GM19455 (cell line): ENCODE results near the gene MRPS6.

Source experiments
- ATAC-seq: cut with Tn5 transposase; IDR thresholded peaks from one replicate; pipeline ENCODE4 v1.9.1; 2021; ENCODE audit not compliant: unreplicated experiment

Gene MRPS6

DNA sequence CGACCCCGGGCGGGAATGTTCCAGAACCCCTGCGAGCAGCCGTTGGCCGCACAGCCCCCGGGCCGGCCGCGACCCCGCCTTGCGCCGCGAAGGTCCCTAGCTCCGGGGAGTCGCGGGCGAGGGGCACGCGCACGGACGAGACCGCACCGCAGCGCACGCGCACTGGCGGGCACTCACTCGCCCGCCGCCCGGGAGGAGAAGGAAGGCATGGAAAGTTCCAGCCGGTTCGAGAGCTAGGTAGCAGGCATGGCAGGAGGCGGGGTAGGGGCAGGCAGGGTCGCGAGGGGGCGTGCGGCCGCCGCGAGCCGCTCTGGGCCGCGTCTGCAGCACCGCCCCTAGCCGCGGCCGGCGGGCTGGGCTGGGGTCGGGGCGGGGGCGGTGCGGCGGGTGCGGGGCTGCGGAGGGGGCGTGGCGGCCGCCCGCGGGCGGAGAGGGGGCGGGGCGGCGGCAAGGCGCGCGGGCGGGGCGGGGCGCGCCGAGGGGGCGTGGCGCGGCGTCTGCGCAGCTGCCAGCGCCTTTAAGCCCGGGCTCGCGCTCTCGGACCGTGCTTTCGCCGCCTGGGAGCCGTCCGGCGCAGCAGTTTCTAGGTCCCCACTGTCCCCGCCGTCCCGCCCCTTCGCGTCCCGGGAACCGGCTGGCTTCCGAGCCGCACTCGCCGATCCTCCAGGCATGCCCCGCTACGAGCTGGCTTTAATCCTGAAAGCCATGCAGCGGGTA, at the start of gene MRPS6, which contains the start of gene SLC5A3:
MRPS6 (plus strand) TSS at position 547 of the 717 bp plus-strand sequence; CDS start at position 670, 123 bp downstream.
SLC5A3 (plus strand) TSS at position 547 of the 717 bp plus-strand sequence. CDS start 21,621 bp downstream, outside the sequence.
- peak; percentile 86 for ATAC-seq

GRCh38 chr21:34023691-34024373, 49.5 kb upstream of the MRPS6 start:
- ATAC-seq = no peak

DNA sequence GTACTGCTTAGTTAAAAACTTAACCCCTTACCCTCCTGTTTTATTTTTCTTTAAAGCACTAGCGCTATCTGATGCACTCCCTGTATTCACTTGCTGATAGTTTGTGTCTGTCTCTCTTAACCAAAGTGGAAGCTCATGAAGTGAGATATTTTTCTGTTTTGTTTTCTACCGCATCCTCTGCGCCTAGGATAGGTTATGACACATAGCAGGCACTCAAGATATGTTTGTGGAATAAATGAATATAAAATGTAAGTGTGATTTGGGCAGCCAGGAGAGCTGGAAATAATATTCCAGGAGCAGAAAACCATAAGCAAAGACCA, 49.0 kb upstream of the MRPS6 start:
- ATAC-seq = no peak

- no peak for ATAC-seq
These were observed 45.5 kb upstream of the MRPS6 start for GRCh38 chr21:34027721-34028461.

GRCh38 chr21:34029743-34030528, 43.4 kb upstream of the MRPS6 start:
- peak; percentile 95 for ATAC-seq

DNA sequence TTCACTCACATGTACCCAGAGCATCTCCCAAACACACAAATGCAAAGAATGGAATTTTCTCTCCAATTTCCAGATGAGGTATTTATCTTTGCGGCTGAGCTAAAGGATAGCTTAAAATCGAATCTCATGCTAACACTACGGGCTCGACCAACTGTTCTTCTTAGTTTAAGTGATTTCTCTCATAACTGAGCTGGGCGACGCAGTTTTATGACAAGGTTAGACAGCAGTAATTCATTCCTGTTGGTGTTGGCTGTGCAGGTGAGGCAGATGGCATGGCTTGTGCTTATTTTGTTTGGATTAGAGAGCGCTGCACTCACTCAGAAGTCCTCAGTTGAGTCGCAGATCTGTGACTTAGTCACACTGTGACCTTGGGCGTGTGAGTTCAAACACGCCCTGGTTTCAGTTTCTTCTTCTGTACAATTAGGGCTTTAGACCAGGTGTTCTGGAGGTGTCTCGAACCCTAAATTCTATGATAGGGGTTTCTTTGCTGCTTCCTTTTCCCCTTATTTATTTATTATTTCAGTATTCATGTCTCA, 41.5 kb upstream of the MRPS6 start:
- no peak for ATAC-seq

DNA sequence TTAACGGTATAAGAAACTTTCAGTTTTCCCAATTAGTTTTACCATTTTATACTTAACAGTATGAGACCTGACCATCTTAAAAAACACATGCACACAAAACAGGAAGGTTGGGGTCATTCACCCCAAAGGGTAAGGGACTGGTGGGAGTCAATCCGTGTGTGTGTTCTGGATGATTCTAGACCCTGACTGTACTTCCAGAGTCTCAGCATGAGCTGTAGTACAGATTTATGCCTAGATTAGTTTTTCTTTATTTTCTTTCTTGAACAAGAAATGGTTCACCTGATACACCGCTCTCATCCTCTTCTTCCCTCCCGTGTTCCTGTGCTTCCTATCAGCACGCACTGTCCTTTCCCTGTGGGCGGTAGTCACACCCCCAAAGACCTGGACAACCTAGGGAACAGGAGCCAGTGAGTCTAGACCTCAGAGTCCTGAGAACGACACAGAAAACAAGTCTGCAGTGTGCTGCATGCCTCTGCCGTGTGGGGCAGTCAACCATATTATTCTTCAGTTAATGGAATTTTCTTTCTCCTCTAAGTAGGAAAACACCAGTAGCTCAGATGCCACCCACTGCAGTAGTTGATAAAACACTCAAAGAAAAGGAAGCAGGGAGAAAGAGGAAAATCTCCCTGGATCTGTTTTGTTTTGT, 38.9 kb upstream of the MRPS6 start:
- no peak for ATAC-seq

GRCh38 chr21:34035619-34036354, 37.6 kb upstream of the MRPS6 start:
- no peak for ATAC-seq

GRCh38 chr21:34037009-34037795, 36.2 kb upstream of the MRPS6 start:
- no peak for ATAC-seq

GRCh38 chr21:34039678-34040382, 33.5 kb upstream of the MRPS6 start:
- ATAC-seq = no peak

DNA sequence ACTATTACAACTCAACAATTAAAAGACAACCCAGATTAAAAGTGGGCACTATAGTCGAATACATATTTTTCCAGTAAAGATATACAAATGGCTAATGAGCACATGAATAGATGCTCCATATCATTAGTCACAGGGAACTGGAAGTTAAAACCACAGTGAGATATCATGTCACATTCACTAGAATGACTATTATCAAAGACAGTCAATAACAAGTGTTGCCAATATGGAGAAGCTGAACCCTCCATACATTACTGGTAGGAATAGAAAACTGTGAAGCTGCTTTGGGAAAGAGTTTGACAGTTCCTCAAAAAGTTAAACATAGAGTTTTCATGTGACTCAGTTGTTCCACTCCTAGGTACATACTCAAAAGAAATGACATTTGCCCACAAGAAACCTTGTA, 30.6 kb upstream of the MRPS6 start:
- ATAC-seq = no peak

DNA sequence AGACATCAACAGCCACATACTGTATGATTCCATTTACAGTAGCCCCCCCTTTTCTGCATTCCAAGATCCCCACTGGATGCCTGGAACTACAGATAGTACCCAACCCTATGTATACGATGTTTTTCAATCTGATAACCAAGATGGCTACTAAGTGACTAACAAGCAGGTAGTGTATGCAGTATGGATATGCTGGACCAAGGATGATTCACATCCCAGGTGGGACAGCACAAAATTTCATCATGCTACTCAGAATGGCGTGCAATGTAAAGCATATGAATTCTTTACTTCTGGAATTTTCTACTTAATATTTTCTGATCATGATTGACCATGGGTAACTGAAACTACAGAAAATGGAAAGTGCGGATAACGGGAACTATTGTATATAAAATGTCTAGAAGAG, 30.0 kb upstream of the MRPS6 start:
- ATAC-seq = no peak

DNA sequence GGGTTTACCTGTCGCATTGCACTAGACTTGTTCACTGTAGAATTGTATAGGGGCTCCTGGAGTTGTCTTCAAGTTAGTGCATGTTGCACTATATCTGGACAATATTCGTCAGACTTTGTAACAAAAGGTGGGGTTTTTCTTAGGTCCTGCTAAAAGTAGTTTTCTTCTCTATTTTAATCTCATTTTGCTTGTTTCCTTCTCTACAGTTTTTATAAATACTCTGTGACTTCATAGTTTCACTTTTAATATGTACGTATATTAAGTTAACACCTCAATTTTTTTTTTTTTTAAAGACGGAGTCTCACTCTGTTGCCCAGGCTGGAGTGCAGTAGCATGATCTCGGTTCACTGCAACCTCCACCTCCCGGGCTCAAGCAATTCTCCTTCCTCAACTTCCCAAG, 26.5 kb upstream of the MRPS6 start:
- ATAC-seq = no peak

GRCh38 chr21:34047835-34048234, 25.5 kb upstream of the MRPS6 start:
- no peak for ATAC-seq

- ATAC-seq = no peak
These were observed 21.2 kb upstream of the MRPS6 start for GRCh38 chr21:34052171-34052570.

GRCh38 chr21:34054259-34054658, 19.1 kb upstream of the MRPS6 start:
- no peak for ATAC-seq

DNA sequence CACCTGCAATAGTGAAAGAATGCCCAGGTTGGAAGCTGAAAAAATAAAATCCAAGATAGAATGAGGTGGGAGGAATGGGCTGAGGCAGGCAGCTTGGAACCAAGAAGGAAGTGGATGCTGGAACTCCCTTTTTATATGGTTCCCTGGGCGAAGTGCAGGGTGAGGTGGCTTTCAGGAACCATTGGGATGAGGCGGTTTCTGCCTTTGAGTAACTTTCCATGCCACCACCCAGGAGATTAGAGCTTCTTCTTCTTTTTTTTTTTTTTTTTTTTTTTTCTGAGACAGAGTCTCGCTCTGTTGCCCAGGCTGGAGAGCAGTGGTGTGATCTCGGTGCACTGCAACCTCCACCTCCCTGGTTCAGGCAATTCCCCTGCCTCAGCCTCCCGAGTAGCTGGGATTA, 17.8 kb upstream of the MRPS6 start:
- no peak for ATAC-seq

DNA sequence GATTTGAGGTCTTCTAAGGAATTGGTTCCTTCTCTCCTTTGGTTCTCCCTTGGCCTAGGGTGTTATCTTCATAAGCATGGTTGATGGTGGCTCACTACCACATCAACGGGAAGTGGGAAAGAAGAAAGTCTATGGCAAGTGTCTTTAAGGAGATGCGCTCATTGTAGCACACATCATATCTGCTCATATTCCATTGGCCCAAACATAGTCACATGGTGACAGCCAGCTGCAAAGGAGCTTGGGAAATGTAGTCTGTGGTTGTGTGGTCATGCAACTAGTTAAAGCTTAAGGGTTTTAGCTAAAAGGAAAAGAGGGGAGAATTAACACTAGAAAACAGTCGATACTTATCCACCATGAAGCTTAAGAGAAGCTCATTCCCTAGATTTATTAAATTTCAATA, 11.4 kb upstream of the MRPS6 start:
- no peak for ATAC-seq
